Measurements from ENCODE around the gene NFASC. TPM values are rescaled to one million over a fixed set of nuclear protein-coding genes. Genes with fewer than 3 reads are reported as not detected.
A peak's percentile ranks its signal among the peaks of the same experiment; 100 is the strongest.

The NFASC gene
- total and polyA plus RNA-seq, 9 of the 15 experiments (the other 6 are each of a cell fraction or from before 2014, with no cell fraction given), result 0.03 to 0.16 (median 0.06) TPM; not detected in 6

- TF ChIP-seq HMBOX1 (IDR thresholded peaks at IDR 0.05) (peak; percentile 72), CXXC5 (CRISPR knock-in tag; IDR thresholded peaks at IDR 0.05) (peak; percentile 19; the same call in 1 of the 2 replicates), ZEB2 (IDR thresholded peaks at IDR 0.05) (peak; percentile 38; the same call in 1 of the 2 replicates), THRA (IDR thresholded peaks at IDR 0.05) (no peak), ZNF436 (CRISPR knock-in tag; IDR thresholded peaks at IDR 0.05) (no peak), TAL1 (IDR thresholded peaks at IDR 0.05) (peak; percentile 81), NRF1 (conservative IDR thresholded peaks at IDR 0.05 in 1 of 2, IDR thresholded peaks at IDR 0.05 in 1 of 2) (0 out of 4 replicates have a peak, but pooled peaks of 1 of the 2 experiments have one; percentile 30), PHF20 (IDR thresholded peaks at IDR 0.05; ENCODE audit: partially characterized antibody) (no peak), ZNF431 (CRISPR knock-in tag; IDR thresholded peaks at IDR 0.05) (no peak), NUFIP1 (IDR thresholded peaks at IDR 0.05; ENCODE audit: partially characterized antibody) (no peak), BRD4 (IDR thresholded peaks at IDR 0.05) (no peak), IRF1 (CRISPR knock-in tag; IDR thresholded peaks at IDR 0.05; ENCODE audit: borderline replicate concordance) (no peak), ELF4 (CRISPR knock-in tag; IDR thresholded peaks at IDR 0.05) (no peak), UBTF (IDR thresholded peaks at IDR 0.05; ENCODE audit: borderline replicate concordance in 1 of 2, low read depth in 2 of 2, low read length in 2 of 2) (peak; percentile 76 to 92; a peak in 2 of 4 replicates), HIVEP1 (CRISPR knock-in tag; IDR thresholded peaks at IDR 0.05) (no peak), NFYB (IDR thresholded peaks at IDR 0.05; ENCODE audit: extremely low read depth, insufficient read length) (no peak), NFE2 (IDR thresholded peaks at IDR 0.05; ENCODE audit: low read depth) (peak; percentile 70), ATF3 (IDR thresholded peaks at IDR 0.05) (peak; percentile 77; the same call in 1 of the 2 replicates), ATF3 (CRISPR knock-in tag; conservative IDR thresholded peaks at IDR 0.05) (no peak), EZH2 (IDR thresholded peaks at IDR 0.05; ENCODE audit: borderline replicate concordance, low read depth, low read length) (no peak), MAFK (IDR thresholded peaks at IDR 0.05; ENCODE audit: low read length) (peak; percentile 31; the same call in 1 of the 2 replicates), EP300 (IDR thresholded peaks at IDR 0.05; ENCODE audit: low read length) (peak; percentile 59), NFIX (CRISPR knock-in tag; IDR thresholded peaks at IDR 0.05; ENCODE audit: low read depth) (no peak)
Measured at GRCh38 chr1:204971517-204972336, 101.1 kb downstream of the NFASC start (continued).

All from K562 (cell line).